ENCODE data around the gene MDM2. TPM values are rescaled to one million over a fixed set of nuclear protein-coding genes. Genes with fewer than 3 reads are reported as not detected.

Gene MDM2
- total RNA-seq, 1 experiment from 2014 or later, result 135 TPM

- DNase-seq (ENCODE audit: low read depth), result no peak
Observed at GRCh38 chr12:68871396-68871795, 63.4 kb downstream of the MDM2 start.

GRCh38 chr12:68871921-68872320, 63.9 kb downstream of the MDM2 start:
- peak; percentile 11 for DNase-seq (ENCODE audit: low read depth)

GRCh38 chr12:68873316-68873715, 65.3 kb downstream of the MDM2 start:
- DNase-seq (ENCODE audit: low read depth), result no peak

GRCh38 chr12:68876461-68876860, 68.5 kb downstream of the MDM2 start:
- DNase-seq (ENCODE audit: low read depth), result no peak

- no peak for DNase-seq (ENCODE audit: low read depth)
Observed at GRCh38 chr12:68877583-68877982, 69.6 kb downstream of the MDM2 start.

- DNase-seq (ENCODE audit: low read depth), result no peak
Observed at GRCh38 chr12:68878283-68878682, 70.3 kb downstream of the MDM2 start.

GRCh38 chr12:68878846-68879245, 70.9 kb downstream of the MDM2 start:
- DNase-seq (ENCODE audit: low read depth), result no peak

- no peak for DNase-seq (ENCODE audit: low read depth)
Observed at GRCh38 chr12:68880660-68881325, 72.8 kb downstream of the MDM2 start.

- DNase-seq (ENCODE audit: low read depth), result no peak
Observed at GRCh38 chr12:68882251-68882964, 74.4 kb downstream of the MDM2 start.

- DNase-seq (ENCODE audit: low read depth), result no peak
Observed at GRCh38 chr12:68883151-68883550, 75.2 kb downstream of the MDM2 start.

GRCh38 chr12:68884251-68884650, 76.3 kb downstream of the MDM2 start:
- no peak for DNase-seq (ENCODE audit: low read depth)

GRCh38 chr12:68885381-68885780, 77.4 kb downstream of the MDM2 start:
- no peak for DNase-seq (ENCODE audit: low read depth)

- no peak for DNase-seq (ENCODE audit: low read depth)
Observed at GRCh38 chr12:68886636-68887572, 78.9 kb downstream of the MDM2 start.

GRCh38 chr12:68887641-68888040, 79.7 kb downstream of the MDM2 start:
- DNase-seq (ENCODE audit: low read depth), result no peak

- no peak for DNase-seq (ENCODE audit: low read depth)
Observed at GRCh38 chr12:68888243-68888642, 80.3 kb downstream of the MDM2 start.

- DNase-seq (ENCODE audit: low read depth), result no peak
Observed at GRCh38 chr12:68890701-68891113, 82.7 kb downstream of the MDM2 start.

GRCh38 chr12:68891141-68891540, 83.2 kb downstream of the MDM2 start:
- DNase-seq (ENCODE audit: low read depth), result no peak

GRCh38 chr12:68893201-68893600, 85.2 kb downstream of the MDM2 start:
- DNase-seq (ENCODE audit: low read depth), result no peak

- DNase-seq (ENCODE audit: low read depth), result no peak
Observed at GRCh38 chr12:68893741-68894140, 85.8 kb downstream of the MDM2 start.

- DNase-seq (ENCODE audit: low read depth), result no peak
Observed at GRCh38 chr12:68894276-68894855, 86.4 kb downstream of the MDM2 start.

- no peak for DNase-seq (ENCODE audit: low read depth)
Observed at GRCh38 chr12:68896881-68897540, 89.0 kb downstream of the MDM2 start.

All from HT1080 (cell line).